ENCODE measurements around the gene ASZ1.

ASZ1 gene

GRCh38 chr7:117322741-117323304 is 104.5 kb downstream of the ASZ1 start, which contains the start of gene WNT2:
Gene WNT2, minus strand, starts transcription at chr7:117323058. Its CDS starts 69 bp downstream, at chr7:117322989.
- Histone ChIP-seq H3K27ac (replicated peaks) (no peak within 1 kb of the TSS), H3K27me3 (ENCODE audit: insufficient read depth, poor library complexity, severe bottlenecking) (peaks cover 52% of the 10 kb centered on the region), H3K4me3 (replicated peaks; ENCODE audit: insufficient read depth, low read length) (no peak within 1 kb of the TSS)
- no peak for DNase-seq (ENCODE audit: low read depth in 1 of 2, low spot score in 1 of 2)
- TF ChIP-seq REST (IDR thresholded peaks at IDR 0.05; ENCODE audit: insufficient replicate concordance, low read depth), result no peak
- TF ChIP-seq GABPA (IDR thresholded peaks at IDR 0.05; ENCODE audit: low read depth), result no peak
- TF ChIP-seq POLR2AphosphoS5 (IDR thresholded peaks at IDR 0.05; ENCODE audit: low read depth), result no peak
- no peak for TF ChIP-seq SPI1 (IDR thresholded peaks at IDR 0.05; ENCODE audit: borderline replicate concordance, low read depth)
- TF ChIP-seq CTCF (IDR thresholded peaks at IDR 0.05; ENCODE audit: insufficient read depth, low read length), result no peak

- DNase-seq (ENCODE audit: low read depth in 1 of 2, low spot score in 1 of 2), result no peak
- Histone ChIP-seq H3K27me3 (ENCODE audit: insufficient read depth, poor library complexity, severe bottlenecking) (peaks cover 46% of the 10 kb centered on the region), H3K4me3 (replicated peaks; ENCODE audit: insufficient read depth, low read length) (no peak overlapping the region), H3K27ac (replicated peaks) (no peak overlapping the region)
- no peak for TF ChIP-seq CTCF (IDR thresholded peaks at IDR 0.05; ENCODE audit: insufficient read depth, low read length)
- TF ChIP-seq SPI1 (IDR thresholded peaks at IDR 0.05; ENCODE audit: borderline replicate concordance, low read depth), result no peak
Measured at GRCh38 chr7:117320523-117320922, 106.8 kb downstream of the ASZ1 start.

- TF ChIP-seq POLR2AphosphoS5 (IDR thresholded peaks at IDR 0.05; ENCODE audit: low read depth) (no peak), SPI1 (IDR thresholded peaks at IDR 0.05; ENCODE audit: borderline replicate concordance, low read depth) (no peak), CTCF (IDR thresholded peaks at IDR 0.05; ENCODE audit: insufficient read depth, low read length) (no peak), GABPA (IDR thresholded peaks at IDR 0.05; ENCODE audit: low read depth) (no peak), REST (IDR thresholded peaks at IDR 0.05; ENCODE audit: insufficient replicate concordance, low read depth) (no peak)
- Histone ChIP-seq H3K4me3 (replicated peaks; ENCODE audit: insufficient read depth, low read length) (no peak overlapping the region), H3K27me3 (ENCODE audit: insufficient read depth, poor library complexity, severe bottlenecking) (peaks cover 36% of the 10 kb centered on the region), H3K27ac (replicated peaks) (no peak overlapping the region)
- no peak for DNase-seq (ENCODE audit: low read depth in 1 of 2, low spot score in 1 of 2)
Measured at GRCh38 chr7:117319181-117319580, 108.1 kb downstream of the ASZ1 start.

- DNase-seq (ENCODE audit: low read depth in 1 of 2, low spot score in 1 of 2), result no peak
- Histone ChIP-seq H3K27me3 (ENCODE audit: insufficient read depth, poor library complexity, severe bottlenecking) (peaks cover 5% of the 10 kb centered on the region), H3K4me3 (replicated peaks; ENCODE audit: insufficient read depth, low read length) (no peak overlapping the region), H3K27ac (replicated peaks) (no peak overlapping the region)
- no peak for TF ChIP-seq SPI1 (IDR thresholded peaks at IDR 0.05; ENCODE audit: borderline replicate concordance, low read depth)
- no peak for TF ChIP-seq GABPA (IDR thresholded peaks at IDR 0.05; ENCODE audit: low read depth)
- no peak for TF ChIP-seq POLR2AphosphoS5 (IDR thresholded peaks at IDR 0.05; ENCODE audit: low read depth)
- TF ChIP-seq REST (IDR thresholded peaks at IDR 0.05; ENCODE audit: insufficient replicate concordance, low read depth), result no peak
- no peak for TF ChIP-seq CTCF (IDR thresholded peaks at IDR 0.05; ENCODE audit: insufficient read depth, low read length)
Measured at GRCh38 chr7:117313582-117313981, 113.7 kb downstream of the ASZ1 start.

All from HL-60 (cell line).